SK-N-MC (cell line): ENCODE results near the gene KRT40.

Source experiments
- EZH2 ChIP-seq: fragments of 200-600 bp; sonication (generic); IDR thresholded peaks from one replicate; pipeline ENCODE4 v1.6.1; 2017; ENCODE audit warnings: antibody characterized with exemption
- FOXP2 ChIP-seq: optimal IDR thresholded peaks from 2 replicates; pipeline ENCODE3; 2011; ENCODE audit warnings: mild to moderate bottlenecking, moderate library complexity; ENCODE audit not compliant: insufficient read depth; ENCODE audit errors: extremely low read length, control extremely low read depth
- POLR2AphosphoS5 ChIP-seq: IDR thresholded peaks from 2 replicates; pipeline ENCODE4 v1.6.1; 2012; ENCODE audit warnings: mild to moderate bottlenecking, low read depth, low read length, borderline replicate concordance

GRCh38 chr17:40951011-40951622 is 33.0 kb downstream of the KRT40 start:
- no peak for TF ChIP-seq EZH2
- no peak for TF ChIP-seq POLR2AphosphoS5
- TF ChIP-seq FOXP2: no peak
